Measurements from ENCODE around the gene MTF1.
"Not testable (repeated sequence)": the region's sequence is repeated elsewhere in the genome, so short reads cannot be mapped to it uniquely, and the experiment has no call there.

Gene MTF1

GRCh38 chr1:37859507-37860345, at the start of gene MTF1:
Gene MTF1, minus strand, starts transcription at chr1:37859592. Its CDS starts 1,934 bp downstream, at chr1:37857658.
- DNase-seq (ENCODE audit: low read depth in 2 of 2): peak; percentile 93 to 97

- DNase-seq (ENCODE audit: low read depth in 2 of 2): not testable (repeated sequence)
Observed at GRCh38 chr1:37908531-37908930, 49.1 kb upstream of the MTF1 start.

GRCh38 chr1:37907416-37908125, 48.2 kb upstream of the MTF1 start:
- DNase-seq (ENCODE audit: low read depth in 2 of 2): not testable (repeated sequence)

GRCh38 chr1:37906591-37906990, 47.2 kb upstream of the MTF1 start:
- not testable (repeated sequence) for DNase-seq (ENCODE audit: low read depth in 2 of 2)

- no peak for DNase-seq (ENCODE audit: low read depth in 2 of 2)
Observed at GRCh38 chr1:37905727-37906126, 46.3 kb upstream of the MTF1 start.

GRCh38 chr1:37903921-37904320, 44.5 kb upstream of the MTF1 start:
- not testable (repeated sequence) for DNase-seq (ENCODE audit: low read depth in 2 of 2)

- no peak for DNase-seq (ENCODE audit: low read depth in 2 of 2)
Observed at GRCh38 chr1:37902983-37903382, 43.6 kb upstream of the MTF1 start.

- no peak for DNase-seq (ENCODE audit: low read depth in 2 of 2)
Observed at GRCh38 chr1:37901893-37902225, 42.5 kb upstream of the MTF1 start.

GRCh38 chr1:37901191-37901892, 42.0 kb upstream of the MTF1 start:
- DNase-seq (ENCODE audit: low read depth in 2 of 2): no peak

- DNase-seq (ENCODE audit: low read depth in 2 of 2): not testable (repeated sequence)
Observed at GRCh38 chr1:37897563-37897962, 38.2 kb upstream of the MTF1 start.

- DNase-seq (ENCODE audit: low read depth in 2 of 2): no peak
Observed at GRCh38 chr1:37893673-37894072, 34.3 kb upstream of the MTF1 start.

- no peak for DNase-seq (ENCODE audit: low read depth in 2 of 2)
Observed at GRCh38 chr1:37892151-37893047, 33.0 kb upstream of the MTF1 start.

GRCh38 chr1:37890378-37891014, 31.1 kb upstream of the MTF1 start:
- no peak for DNase-seq (ENCODE audit: low read depth in 2 of 2)

- DNase-seq (ENCODE audit: low read depth in 2 of 2): no peak
Observed at GRCh38 chr1:37888022-37888700, 28.8 kb upstream of the MTF1 start.

GRCh38 chr1:37884145-37884544, 24.8 kb upstream of the MTF1 start:
- no peak for DNase-seq (ENCODE audit: low read depth in 2 of 2)

- no peak for DNase-seq (ENCODE audit: low read depth in 2 of 2)
Observed at GRCh38 chr1:37883671-37884070, 24.3 kb upstream of the MTF1 start.

- no peak for DNase-seq (ENCODE audit: low read depth in 2 of 2)
Observed at GRCh38 chr1:37879865-37880264, 20.5 kb upstream of the MTF1 start.

- no peak for DNase-seq (ENCODE audit: low read depth in 2 of 2)
Observed at GRCh38 chr1:37878071-37878470, 18.7 kb upstream of the MTF1 start.

GRCh38 chr1:37875833-37876232, 16.4 kb upstream of the MTF1 start:
- DNase-seq (ENCODE audit: low read depth in 2 of 2): no peak

GRCh38 chr1:37872692-37873091, 13.3 kb upstream of the MTF1 start:
- DNase-seq (ENCODE audit: low read depth in 2 of 2): no peak
